Endodermal cell (in vitro differentiated cells): ENCODE measurements around the gene CDC123. TPM values are rescaled to one million over a fixed set of nuclear protein-coding genes. Genes with fewer than 3 reads are reported as not detected.

ENCODE experiments used
- DNase-seq: peaks from one replicate; pipeline ENCODE4 v3.0.0-alpha.2; 2017
- H3K27ac ChIP-seq: 2 replicates; pipeline ENCODE4 v1.5.1; 2013; ENCODE audit warnings: mild to moderate bottlenecking, low read depth, low read length, moderate library complexity
- H3K27me3 ChIP-seq: 2 replicates; pipeline ENCODE4 v1.6.1; 2013; ENCODE audit warnings: mild to moderate bottlenecking, low read length, moderate library complexity; ENCODE audit not compliant: insufficient read depth, control insufficient read depth, poor library complexity, severe bottlenecking
- H3K36me3 ChIP-seq: 2 replicates; pipeline ENCODE4 v1.7.0; 2013; ENCODE audit warnings: mild to moderate bottlenecking, low read length, moderate library complexity; ENCODE audit not compliant: control insufficient read depth, insufficient read depth
- H3K4me1 ChIP-seq: one replicate; pipeline ENCODE4 v1.7.0; 2013; ENCODE audit warnings: low read length; ENCODE audit not compliant: control insufficient read depth, insufficient read depth
- H3K4me3 ChIP-seq: 2 replicates; pipeline ENCODE4 v1.5.1; 2013; ENCODE audit warnings: mild to moderate bottlenecking, low read length, moderate library complexity
- H3K9ac ChIP-seq: 2 replicates; pipeline ENCODE4 v1.6.1; 2013; ENCODE audit warnings: mild to moderate bottlenecking, low read length, moderate library complexity; ENCODE audit not compliant: poor library complexity, severe bottlenecking; ENCODE audit errors: extremely low read depth
- H3K9me3 ChIP-seq: 2 replicates; pipeline ENCODE4 v1.6.1; 2013; ENCODE audit warnings: mild to moderate bottlenecking, low read length, moderate library complexity; ENCODE audit not compliant: control insufficient read depth
- H3K27ac Mint-ChIP-seq: 2 replicates; pipeline ENCODE4 v1.8.0; 2020; ENCODE audit warnings: mixed read lengths
- H3K27me3 Mint-ChIP-seq: 2 replicates; pipeline ENCODE4 v1.8.0; 2021; ENCODE audit warnings: mild to moderate bottlenecking, mixed read lengths; ENCODE audit not compliant: insufficient read depth
- H3K36me3 Mint-ChIP-seq: 2 replicates; pipeline ENCODE4 v1.8.0; 2020; ENCODE audit warnings: low read depth, mixed read lengths
- H3K4me1 Mint-ChIP-seq: 2 replicates; pipeline ENCODE4 v1.8.0; 2020; ENCODE audit warnings: mixed read lengths
- H3K4me3 Mint-ChIP-seq: 2 replicates; pipeline ENCODE4 v1.8.0; 2020; ENCODE audit warnings: mild to moderate bottlenecking, moderate library complexity, mixed read lengths
- H3K9me3 Mint-ChIP-seq: 2 replicates; pipeline ENCODE4 v1.8.0; 2020; ENCODE audit warnings: mild to moderate bottlenecking, mixed read lengths
- WGBS, 2 experiments: methylation state at CpG; one replicate each; pipeline versions ENCODE4 v1.1.5 to v1.1.7; 2013; ENCODE audit warnings: missing lambda C conversion rate in 2 of 2, mixed read lengths in 1 of 2; ENCODE audit not compliant: insufficient coverage in 1 of 2, insufficient read length in 1 of 2; 5-methylcytosine and 5-hydroxymethylcytosine counted together
- total RNA-seq, 2 donors: library from RNA; stranded (reverse); fragmentation: NEBNext Ultra II Directional in 1 of 2; extraction: Animal tissue kit (Norgen Biotek cat#: 25700) in 1 of 2; gene quantifications; 2 replicates in 1 of 2; 3 replicates in 1 of 2; pipeline ENCODE4 v1.2.1, GENCODE V29; 2021
- TF ChIP-seq, protein P1 (sequence below): fragments of 200-600 bp; sonication (generic); conservative IDR thresholded peaks from 2 replicates; pipeline ENCODE4 v1.5.0; 2021; ENCODE audit warnings: antibody characterized with exemption, mild to moderate bottlenecking

Gene CDC123
- total RNA-seq, 2 donors from 2014 or later, result 104 to 123 TPM

DNA sequence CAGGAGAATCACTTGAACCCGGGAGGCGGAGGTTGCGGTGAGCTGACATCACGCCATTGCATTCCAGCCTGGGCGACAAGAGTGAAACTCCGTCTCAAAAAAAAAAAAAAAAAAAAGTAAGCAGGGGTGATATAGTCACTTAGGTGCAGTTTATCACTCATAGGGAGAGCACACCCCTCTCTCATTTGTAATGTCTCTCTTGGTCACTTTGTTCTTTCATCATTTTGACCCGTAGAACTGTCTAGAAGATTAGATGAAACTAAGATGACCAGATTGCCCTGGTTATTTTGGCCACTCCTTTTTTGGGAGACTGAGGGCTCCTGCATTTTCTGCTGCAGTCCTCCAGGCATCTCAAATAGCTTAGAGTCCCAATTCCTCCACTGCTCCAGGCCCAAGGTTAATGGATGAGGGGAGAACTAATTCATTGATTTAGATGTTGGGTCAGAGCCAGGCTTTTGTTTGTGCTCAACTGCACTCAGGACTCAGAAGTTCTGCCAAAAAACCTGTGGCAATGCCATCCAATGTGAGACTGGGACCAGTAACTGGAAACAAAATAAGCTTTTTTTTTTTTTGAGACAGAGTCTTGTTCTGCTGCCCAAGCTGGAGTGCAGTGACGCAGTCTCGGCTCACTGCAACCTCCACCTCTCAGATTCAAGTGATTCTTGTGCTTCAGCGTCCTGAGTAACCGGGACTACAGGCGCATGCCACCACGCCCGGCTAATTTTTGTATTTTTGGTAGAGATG lies 103.4 kb downstream of the CDC123 start:
- Mint-ChIP-seq H3K27ac (no peak overlapping the region), H3K4me3 (no peak overlapping the region), H3K9me3 (no peaks in the 10 kb centered on the region), H3K27me3 (no peaks in the 10 kb centered on the region), H3K4me1 (no peaks in the 10 kb centered on the region), H3K36me3 (no peaks in the 10 kb centered on the region)
- TF ChIP-seq, protein P1, sequence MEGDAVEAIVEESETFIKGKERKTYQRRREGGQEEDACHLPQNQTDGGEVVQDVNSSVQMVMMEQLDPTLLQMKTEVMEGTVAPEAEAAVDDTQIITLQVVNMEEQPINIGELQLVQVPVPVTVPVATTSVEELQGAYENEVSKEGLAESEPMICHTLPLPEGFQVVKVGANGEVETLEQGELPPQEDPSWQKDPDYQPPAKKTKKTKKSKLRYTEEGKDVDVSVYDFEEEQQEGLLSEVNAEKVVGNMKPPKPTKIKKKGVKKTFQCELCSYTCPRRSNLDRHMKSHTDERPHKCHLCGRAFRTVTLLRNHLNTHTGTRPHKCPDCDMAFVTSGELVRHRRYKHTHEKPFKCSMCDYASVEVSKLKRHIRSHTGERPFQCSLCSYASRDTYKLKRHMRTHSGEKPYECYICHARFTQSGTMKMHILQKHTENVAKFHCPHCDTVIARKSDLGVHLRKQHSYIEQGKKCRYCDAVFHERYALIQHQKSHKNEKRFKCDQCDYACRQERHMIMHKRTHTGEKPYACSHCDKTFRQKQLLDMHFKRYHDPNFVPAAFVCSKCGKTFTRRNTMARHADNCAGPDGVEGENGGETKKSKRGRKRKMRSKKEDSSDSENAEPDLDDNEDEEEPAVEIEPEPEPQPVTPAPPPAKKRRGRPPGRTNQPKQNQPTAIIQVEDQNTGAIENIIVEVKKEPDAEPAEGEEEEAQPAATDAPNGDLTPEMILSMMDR, result no peak
- Histone ChIP-seq H3K27ac (no peak overlapping the region), H3K9me3 (no peaks in the 10 kb centered on the region), H3K36me3 (no peaks in the 10 kb centered on the region), H3K4me3 (no peak overlapping the region), H3K27me3 (no peaks in the 10 kb centered on the region), H3K4me1 (no peaks in the 10 kb centered on the region), H3K9ac (no peak overlapping the region)
- no peak for DNase-seq
- WGBS, 2 experiments, result 92 to 99% methylated on average over 11 to 14 of the region's 14 CpGs

Other genes with a start within 250 kb of the CDC123 start
- gene UPF2, start 153.4 kb upstream of the CDC123 start, total RNA-seq, result 10 to 100 TPM; 16.8 to 23.4 TPM
- 10 to 100 TPM; 56.9 to 61.5 TPM for gene DHTKD1, start 127.2 kb upstream of the CDC123 start, total RNA-seq
- 10 to 100 TPM; 24.4 to 40.5 TPM for gene SEC61A2, start 66.5 kb upstream of the CDC123 start, total RNA-seq
- 10 to 100 TPM; 88.7 to 93.9 TPM for gene NUDT5, start 297 bp upstream of the CDC123 start, total RNA-seq
- gene CAMK1D, start 153.4 kb downstream of the CDC123 start, total RNA-seq, result 1 to 10 TPM; 4.5 to 7.8 TPM